ENCODE results near the gene BLACAT1.
A peak's percentile ranks its signal among the peaks of the same experiment; 100 is the strongest.
"Not testable (repeated sequence)": the region's sequence is repeated elsewhere in the genome, so short reads cannot be mapped to it uniquely, and the experiment has no call there.

The BLACAT1 gene

DNA sequence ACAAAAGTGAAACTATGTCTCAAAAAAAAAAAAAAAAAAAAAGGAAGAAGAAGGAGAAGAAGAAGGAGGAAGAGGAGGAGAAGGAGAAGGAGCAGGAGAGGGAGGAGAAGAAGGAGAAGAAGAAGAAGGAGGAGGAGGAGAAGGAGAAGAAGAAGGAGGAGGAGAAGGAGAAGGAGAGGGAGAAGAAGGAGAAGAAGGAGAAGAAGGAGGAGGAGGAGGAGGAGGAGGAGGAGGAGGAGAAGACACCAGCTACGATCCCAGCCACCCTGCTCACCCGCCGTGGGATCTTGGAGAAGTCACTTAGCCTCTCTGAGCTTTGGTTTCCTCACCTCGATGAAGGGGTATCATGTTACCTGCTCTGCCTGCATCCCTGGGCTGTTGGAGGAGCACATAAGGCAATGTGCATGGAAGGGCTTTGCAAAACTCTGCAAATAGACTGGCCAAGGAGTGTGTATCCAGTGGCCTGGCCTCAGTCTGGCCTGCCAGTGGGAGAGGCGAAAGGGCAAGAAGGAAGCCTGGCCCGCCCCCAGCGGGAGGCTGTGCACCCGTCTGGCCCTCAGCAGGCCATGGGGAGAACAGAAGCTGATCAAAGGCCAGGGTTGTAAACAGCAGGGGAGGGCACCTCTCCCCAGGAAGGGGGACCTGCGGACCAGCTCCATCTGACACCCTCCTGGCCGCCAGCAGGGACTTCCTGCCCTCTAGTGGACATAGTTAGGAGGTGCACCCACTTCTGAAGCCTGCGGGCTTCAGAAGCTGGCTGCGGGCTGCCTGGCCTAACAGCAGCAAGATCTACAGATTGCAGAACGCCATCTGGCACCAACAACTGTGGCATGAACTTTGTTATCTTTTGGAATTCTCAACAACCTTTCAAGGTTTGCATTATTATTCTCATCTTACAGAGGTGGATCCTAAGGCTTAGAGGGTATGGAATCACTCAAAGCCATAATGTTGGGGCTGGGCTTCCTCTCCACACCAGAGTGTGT, 29.4 kb upstream of the BLACAT1 start:
- peak; percentile 44 for DNase-seq (ENCODE audit: low read depth)

DNA sequence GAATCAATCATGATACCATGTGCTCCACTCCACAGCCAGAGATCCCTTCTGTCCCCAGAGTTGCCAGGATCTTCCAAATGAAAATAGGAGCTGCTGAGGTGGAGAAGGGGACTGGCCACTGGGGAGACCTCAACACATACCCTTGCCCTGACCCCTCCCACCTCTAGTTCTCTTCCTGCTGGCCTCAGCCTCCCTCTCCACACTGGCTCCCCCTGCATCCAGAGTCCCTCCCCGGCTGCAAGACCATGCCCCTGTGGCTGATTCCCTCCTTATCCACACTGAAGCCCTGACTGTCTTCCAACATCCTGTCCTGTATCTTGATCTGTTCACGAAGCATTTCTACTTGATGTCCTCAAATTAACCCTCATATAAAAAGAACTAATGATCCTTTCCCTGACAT, 27.5 kb upstream of the BLACAT1 start:
- DNase-seq (ENCODE audit: low read depth) = no peak

DNA sequence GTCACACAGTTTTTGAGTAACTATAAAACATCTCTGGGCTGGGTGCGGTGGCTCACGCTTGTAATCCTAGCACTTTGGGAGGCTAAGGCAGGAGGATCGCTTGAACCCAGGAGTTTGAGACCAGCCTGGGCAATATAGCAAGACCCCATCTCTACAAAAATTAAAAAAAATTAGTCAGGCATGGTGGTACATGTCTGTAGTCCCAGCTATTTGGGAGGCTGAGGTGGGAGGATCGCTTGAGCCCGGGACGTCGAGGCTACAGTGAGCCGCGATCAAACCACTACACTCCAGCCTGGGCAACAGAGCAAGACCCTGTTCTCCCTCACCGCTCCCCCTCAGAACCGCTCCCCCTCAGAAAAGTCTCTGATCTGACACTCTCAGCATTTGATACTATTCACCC, 26.7 kb upstream of the BLACAT1 start:
- not testable (repeated sequence) for DNase-seq (ENCODE audit: low read depth)

- no peak for DNase-seq (ENCODE audit: low read depth)
Observed at GRCh38 chr1:205481629-205482151, 25.8 kb upstream of the BLACAT1 start.

GRCh38 chr1:205481218-205481617, 25.4 kb upstream of the BLACAT1 start:
- DNase-seq (ENCODE audit: low read depth) = no peak

DNA sequence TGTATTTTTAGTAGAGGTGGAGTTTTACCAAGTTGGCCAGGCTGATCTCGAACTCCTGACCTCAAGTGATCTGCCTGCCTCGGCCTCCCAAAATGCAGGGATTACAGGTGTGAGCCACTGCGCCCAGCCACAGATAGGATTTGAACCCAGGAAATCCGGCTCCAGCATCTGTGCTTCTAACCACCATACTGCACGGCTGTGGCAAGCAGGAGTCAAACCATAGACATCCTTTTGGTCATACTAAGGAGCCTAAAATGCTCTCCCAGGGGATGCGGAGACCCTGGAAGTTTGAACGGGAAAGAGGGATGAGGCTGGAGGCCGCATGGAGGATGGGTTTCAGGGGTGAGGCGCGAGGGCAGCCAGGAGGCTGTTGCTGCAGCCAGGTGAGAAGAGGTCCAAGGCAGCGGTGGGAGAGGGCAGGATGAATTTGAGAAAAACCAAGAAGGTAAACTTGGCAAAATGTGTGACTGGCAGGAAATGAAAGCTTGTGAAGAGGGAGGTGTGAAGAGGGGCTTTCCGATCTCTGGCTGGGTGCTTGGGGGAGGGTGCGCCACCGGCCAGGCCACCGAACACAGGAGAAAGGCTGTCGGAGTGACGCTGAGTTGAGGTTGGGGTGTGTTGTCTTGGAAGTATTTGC, 24.6 kb upstream of the BLACAT1 start:
- no peak for DNase-seq (ENCODE audit: low read depth)

DNA sequence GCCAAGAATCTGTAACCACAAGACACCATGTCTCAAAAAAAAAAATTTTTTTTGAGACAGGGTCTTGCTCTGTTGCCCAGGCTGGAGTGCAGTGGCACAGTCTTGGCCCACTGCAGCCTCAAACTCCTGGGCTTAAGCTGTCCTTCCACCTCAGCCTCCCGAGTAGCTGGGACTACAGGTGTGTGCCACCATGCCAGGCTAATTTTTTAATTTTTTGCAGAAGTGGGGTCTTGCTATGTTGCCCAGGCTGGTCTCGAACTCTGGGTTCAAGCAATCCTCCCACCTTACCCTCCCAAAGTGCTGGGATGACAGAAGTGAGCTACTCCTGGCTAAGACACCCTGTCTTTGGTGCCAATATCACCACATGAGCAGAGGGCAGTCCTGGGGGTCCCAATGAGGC, 23.1 kb upstream of the BLACAT1 start:
- DNase-seq (ENCODE audit: low read depth) = not testable (repeated sequence)

GRCh38 chr1:205477759-205478247, 22.0 kb upstream of the BLACAT1 start:
- DNase-seq (ENCODE audit: low read depth) = no peak

DNA sequence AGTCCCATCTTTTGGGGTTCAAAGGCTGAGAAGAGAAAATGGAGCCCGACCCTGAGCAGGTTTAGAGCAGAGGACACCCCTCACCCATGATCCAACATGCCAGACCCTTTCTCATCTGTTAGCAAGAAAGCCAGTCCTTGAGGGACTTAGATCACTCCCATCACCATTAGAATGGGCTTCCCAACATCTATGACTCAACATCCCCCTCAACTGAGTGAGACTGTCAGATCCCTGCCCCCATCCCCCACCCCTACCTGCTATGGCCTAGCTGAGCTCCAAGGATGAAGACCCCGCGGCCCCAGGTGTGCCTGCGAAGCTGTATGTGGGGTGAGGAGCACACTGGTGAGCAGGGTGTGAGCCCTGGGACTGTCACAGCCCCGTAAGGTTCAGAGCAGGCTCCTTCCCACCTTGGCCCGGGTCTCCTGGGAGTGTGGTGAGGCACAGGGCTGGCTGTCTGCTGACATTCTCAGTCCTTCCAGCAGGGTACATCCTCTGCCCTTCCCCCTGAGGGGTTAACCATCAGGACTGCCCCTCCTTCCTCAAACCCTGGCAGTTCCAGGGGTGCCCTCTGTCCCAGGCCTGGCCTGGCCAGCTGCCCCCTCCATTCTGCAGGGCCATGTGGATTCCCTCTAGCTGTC, 21.4 kb upstream of the BLACAT1 start:
- DNase-seq (ENCODE audit: low read depth) = no peak

DNA sequence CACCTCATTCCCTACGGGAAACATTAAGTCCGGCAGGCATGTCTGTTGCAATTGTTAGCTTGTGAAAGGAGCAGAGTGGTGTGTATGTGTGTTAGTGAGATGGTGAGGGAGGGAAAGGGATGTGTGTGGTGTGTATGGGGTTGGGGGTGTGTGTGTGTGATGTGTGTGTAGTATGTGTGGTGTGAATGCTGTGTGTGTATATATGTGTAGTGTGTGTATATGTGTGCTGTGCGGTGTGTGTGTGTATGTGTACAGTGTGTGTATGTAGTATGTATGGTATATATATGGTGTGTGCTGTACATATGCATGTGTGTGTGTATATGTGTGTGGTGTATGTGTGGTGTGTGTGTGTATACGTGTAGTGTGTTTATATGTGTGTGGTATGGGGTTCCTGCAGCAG, 20.8 kb upstream of the BLACAT1 start:
- DNase-seq (ENCODE audit: low read depth) = no peak

DNA sequence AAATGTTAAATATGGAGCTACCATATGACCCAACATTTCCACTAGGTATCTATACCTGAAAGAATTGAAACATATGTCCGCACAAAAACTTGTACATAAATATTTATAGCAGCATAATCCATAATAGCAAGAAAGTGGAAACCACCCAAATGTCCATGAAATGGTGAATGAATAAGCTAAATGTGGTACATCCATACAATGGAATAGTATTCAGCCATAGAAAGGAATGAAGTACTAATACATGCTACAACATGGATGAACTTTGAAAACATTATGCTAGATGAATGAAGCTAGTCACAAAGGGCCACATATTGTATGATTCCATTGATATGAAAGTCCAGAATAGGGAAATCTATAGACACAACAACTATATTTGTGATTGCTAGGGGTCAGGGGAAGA, 20.0 kb upstream of the BLACAT1 start:
- no peak for DNase-seq (ENCODE audit: low read depth)

DNA sequence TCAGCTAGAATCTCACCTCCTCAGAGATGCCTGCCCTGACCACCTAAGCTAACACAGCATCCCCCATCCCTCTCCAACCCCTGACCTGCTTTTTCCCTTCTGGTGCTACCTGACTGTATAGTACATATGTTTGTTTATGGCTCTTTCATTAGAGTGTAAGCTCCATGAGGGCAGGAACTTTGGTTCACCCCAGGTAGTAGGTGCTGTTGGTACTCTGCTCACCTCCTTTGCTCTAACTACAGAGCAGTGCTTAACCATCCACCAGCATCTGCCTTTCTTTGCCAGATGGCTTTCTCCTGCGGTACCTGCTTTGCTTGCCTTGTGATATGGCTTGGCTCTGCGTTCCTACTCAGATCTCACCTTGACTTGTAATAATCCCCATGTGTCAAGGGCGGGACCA, 18.7 kb upstream of the BLACAT1 start:
- no peak for DNase-seq (ENCODE audit: low read depth)

GRCh38 chr1:205473966-205474365, 18.1 kb upstream of the BLACAT1 start:
- DNase-seq (ENCODE audit: low read depth) = no peak

DNA sequence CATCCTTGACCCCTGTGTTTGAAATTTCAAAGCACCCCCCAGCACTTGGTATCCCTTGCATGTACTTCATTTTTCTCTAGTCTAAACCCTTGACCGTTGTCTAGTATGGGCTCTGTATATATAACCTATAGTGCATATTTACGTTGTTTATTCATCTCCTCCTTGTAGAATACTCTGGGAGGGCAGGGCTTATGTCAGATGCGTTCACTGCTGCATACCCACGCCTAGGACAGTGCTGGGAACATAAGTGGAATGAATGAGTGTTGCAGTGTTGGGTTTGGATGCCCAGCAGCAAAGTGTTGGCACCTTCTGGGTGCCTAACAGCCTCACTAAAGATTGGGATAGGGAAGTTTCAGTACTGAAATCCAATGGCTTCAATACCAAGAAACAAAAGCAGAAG, 17.6 kb upstream of the BLACAT1 start:
- no peak for DNase-seq (ENCODE audit: low read depth)

GRCh38 chr1:205472737-205473441, 17.0 kb upstream of the BLACAT1 start:
- DNase-seq (ENCODE audit: low read depth) = no peak

GRCh38 chr1:205470131-205470530, 14.3 kb upstream of the BLACAT1 start:
- no peak for DNase-seq (ENCODE audit: low read depth)

DNA sequence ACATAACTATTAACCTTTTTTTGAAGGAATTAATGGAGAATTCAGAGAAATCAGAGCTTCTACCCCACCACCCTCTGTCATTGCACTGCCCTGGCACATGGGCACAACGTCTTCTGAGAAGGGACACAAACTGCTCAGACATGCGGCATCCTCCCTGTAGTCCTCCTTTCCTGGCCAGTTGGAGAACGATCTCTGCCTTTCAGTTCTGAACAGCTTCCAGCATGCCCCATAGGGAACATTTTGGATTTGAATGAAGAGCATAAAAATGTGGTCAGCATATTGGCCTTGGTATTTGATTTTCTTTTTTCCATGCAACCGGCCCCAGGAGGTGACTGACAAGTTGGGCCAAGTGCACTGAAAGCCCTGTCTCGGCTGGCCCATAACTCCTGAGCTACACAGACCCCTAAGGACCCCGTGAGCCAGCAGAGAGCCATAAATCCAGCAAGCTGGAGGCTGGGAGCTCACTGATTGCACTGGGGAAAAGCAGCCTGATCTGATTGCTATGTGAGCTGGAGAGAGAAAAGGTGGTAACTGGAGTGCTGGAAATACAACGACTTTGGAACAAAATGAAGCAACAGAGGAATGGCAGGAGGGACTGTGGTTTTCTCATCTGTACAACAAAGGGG, 10.9 kb upstream of the BLACAT1 start:
- DNase-seq (ENCODE audit: low read depth) = no peak

GRCh38 chr1:205465392-205465791, 9.5 kb upstream of the BLACAT1 start:
- DNase-seq (ENCODE audit: low read depth) = no peak

DNA sequence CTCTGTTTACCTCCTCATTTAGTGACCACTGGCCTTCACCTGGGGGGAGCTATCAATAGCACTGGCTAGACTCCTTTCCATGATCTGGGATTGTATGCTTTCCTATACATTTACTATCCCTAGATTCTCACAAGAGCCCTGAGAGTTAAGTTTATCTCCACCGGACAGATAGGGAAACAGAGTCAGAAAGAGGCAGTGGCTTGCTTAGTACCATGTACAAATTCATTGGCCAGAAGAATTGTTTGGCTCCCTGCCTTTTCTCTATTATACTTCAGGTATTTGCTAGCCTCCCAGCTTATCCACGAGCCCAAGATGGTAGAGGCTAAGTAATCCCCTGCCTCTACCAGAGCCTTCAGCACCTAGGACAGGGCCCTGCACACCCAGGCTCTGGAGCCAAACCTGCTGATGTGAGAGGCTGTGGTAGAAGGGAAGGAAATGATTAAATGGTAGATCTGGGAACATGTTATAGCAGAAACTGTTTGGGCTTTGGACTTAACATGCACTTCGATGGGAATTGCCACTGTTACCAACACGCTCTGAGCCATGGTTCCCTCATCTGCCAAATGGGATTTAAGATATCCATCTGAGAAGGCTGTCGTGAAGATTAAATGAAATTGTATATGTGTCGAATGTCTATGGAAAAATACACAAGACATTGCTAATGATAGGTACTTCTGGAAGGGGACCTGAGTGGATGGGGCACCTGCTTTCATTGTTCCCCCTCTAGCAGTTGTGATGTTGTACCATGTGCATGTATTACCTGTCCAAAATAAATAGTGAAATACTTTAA, 3.1 kb upstream of the BLACAT1 start:
- DNase-seq (ENCODE audit: low read depth) = no peak

Measured in activated T-cell treated with anti-CD3 and anti-CD28 coated beads for 1 hour (primary cell).